ENCODE results near the gene CKAP2L. TPM values are rescaled to one million over a fixed set of nuclear protein-coding genes. Genes with fewer than 3 reads are reported as not detected.

The CKAP2L gene
- total RNA-seq, 1 donor from 2014 or later: 2.1 TPM

DNA sequence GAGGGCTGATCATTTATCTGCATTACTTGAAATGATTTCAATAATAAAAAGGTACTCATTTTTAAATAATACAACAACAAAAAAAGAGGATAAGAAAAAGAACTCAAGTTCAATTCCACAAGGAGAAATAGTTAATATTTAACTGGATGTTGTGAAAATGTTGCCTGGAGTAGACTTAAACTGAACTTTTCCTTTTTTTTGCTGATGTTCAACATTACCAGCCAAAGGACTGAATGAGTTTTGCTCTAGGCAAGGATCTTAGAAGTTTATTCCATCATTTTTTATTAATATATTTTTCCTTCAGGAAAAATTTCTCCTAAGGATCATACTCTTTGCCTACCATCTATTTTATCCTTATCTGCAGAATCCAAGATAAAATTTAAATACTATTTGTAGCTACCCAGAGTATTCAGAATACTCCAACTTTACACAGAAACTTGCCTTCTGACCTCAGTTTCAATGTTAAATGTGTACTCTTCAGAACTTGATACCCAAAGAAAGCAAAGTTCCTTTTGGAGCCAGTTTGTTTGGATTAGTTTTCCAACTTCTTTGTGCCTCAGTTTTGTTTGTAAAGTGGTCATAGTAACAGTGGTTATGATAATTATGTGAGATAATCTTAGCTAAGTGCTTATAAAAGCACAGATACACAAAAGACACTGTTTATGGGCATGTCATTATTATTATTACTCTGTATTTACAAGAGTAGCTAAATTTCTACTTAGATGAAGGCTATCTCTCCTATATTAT lies 12.8 kb downstream of the CKAP2L start:
- Histone ChIP-seq H3K4me1 (ENCODE audit: insufficient read depth, low read length) (peaks cover 7% of the 10 kb centered on the region), H3K4me3 (ENCODE audit: insufficient read depth, low read depth, low read length) (no peak overlapping the region), H3K27ac (ENCODE audit: low read depth, low read length) (no peak overlapping the region), H3K4me2 (ENCODE audit: low read length) (no peak overlapping the region), H2AFZ (ENCODE audit: low read depth, low read length) (no peak overlapping the region), H3K36me3 (ENCODE audit: insufficient read depth, low read length) (peaks cover 22% of the 10 kb centered on the region), H3K27me3 (ENCODE audit: insufficient read depth, low read length) (no peaks in the 10 kb centered on the region), H3K9ac (ENCODE audit: low read length) (no peak overlapping the region), H3K79me2 (ENCODE audit: insufficient read depth, low read length) (peaks cover 67% of the 10 kb centered on the region), H4K20me1 (ENCODE audit: insufficient read depth, low read length) (no peaks in the 10 kb centered on the region), H3K9me3 (ENCODE audit: insufficient read depth, low read depth, low read length) (no peaks in the 10 kb centered on the region)
- DNase-seq (ENCODE audit: low read depth) (no peak), FAIRE-seq (no peak)
- Mint-ChIP-seq H3K27me3 (ENCODE audit: low read depth, unreplicated experiment) (no peaks in the 10 kb centered on the region), H3K4me3 (ENCODE audit: unreplicated experiment) (no peak overlapping the region), H3K27ac (ENCODE audit: unreplicated experiment) (no peak overlapping the region), H3K36me3 (ENCODE audit: low read depth, unreplicated experiment) (no peaks in the 10 kb centered on the region), H3K4me1 (ENCODE audit: low read depth, unreplicated experiment) (peaks cover 2% of the 10 kb centered on the region), H3K9me3 (ENCODE audit: unreplicated experiment) (no peaks in the 10 kb centered on the region)
- TF ChIP-seq EZH2 (IDR thresholded peaks at IDR 0.05; ENCODE audit: insufficient read depth, low read length): no peak
- TF ChIP-seq, protein P1, sequence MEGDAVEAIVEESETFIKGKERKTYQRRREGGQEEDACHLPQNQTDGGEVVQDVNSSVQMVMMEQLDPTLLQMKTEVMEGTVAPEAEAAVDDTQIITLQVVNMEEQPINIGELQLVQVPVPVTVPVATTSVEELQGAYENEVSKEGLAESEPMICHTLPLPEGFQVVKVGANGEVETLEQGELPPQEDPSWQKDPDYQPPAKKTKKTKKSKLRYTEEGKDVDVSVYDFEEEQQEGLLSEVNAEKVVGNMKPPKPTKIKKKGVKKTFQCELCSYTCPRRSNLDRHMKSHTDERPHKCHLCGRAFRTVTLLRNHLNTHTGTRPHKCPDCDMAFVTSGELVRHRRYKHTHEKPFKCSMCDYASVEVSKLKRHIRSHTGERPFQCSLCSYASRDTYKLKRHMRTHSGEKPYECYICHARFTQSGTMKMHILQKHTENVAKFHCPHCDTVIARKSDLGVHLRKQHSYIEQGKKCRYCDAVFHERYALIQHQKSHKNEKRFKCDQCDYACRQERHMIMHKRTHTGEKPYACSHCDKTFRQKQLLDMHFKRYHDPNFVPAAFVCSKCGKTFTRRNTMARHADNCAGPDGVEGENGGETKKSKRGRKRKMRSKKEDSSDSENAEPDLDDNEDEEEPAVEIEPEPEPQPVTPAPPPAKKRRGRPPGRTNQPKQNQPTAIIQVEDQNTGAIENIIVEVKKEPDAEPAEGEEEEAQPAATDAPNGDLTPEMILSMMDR (IDR thresholded peaks at IDR 0.05; ENCODE audit: insufficient read depth, low read depth, low read length): no peak

DNA sequence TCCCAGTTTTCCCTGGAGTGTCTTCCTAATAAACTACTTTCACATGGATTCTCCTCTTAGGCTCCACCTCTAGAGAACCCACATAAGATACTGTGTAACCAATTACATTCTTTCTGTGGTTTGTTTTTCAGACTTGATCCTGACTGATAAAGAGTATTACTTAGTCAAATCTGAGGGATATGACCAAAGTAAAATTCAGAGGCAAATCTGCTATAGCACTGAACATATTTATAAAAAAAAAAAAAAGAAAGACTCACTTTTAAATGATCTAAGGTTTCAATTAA lies 13.9 kb downstream of the CKAP2L start:
- peaks cover 11% of the 10 kb centered on the region for H3K36me3 ChIP-seq (ENCODE audit: insufficient read depth, low read length)
- no peak overlapping the region for H3K27ac ChIP-seq (ENCODE audit: low read depth, low read length)
- TF ChIP-seq, protein P1 (IDR thresholded peaks at IDR 0.05; ENCODE audit: insufficient read depth, low read depth, low read length): no peak
- no peak for TF ChIP-seq EZH2 (IDR thresholded peaks at IDR 0.05; ENCODE audit: insufficient read depth, low read length)
- peak overlapping the region; percentile 34 for H3K9ac ChIP-seq (ENCODE audit: low read length)
- Mint-ChIP-seq H3K4me1 (ENCODE audit: low read depth, unreplicated experiment) (peaks cover 2% of the 10 kb centered on the region), H3K27me3 (ENCODE audit: low read depth, unreplicated experiment) (no peaks in the 10 kb centered on the region), H3K4me3 (ENCODE audit: unreplicated experiment) (no peak overlapping the region), H3K36me3 (ENCODE audit: low read depth, unreplicated experiment) (no peaks in the 10 kb centered on the region), H3K27ac (ENCODE audit: unreplicated experiment) (no peak overlapping the region), H3K9me3 (ENCODE audit: unreplicated experiment) (no peaks in the 10 kb centered on the region)
- H3K4me1 ChIP-seq (ENCODE audit: insufficient read depth, low read length): peaks cover 7% of the 10 kb centered on the region
- no peaks in the 10 kb centered on the region for H3K9me3 ChIP-seq (ENCODE audit: insufficient read depth, low read depth, low read length)
- H2AFZ ChIP-seq (ENCODE audit: low read depth, low read length): no peak overlapping the region
- FAIRE-seq (no peak), DNase-seq (ENCODE audit: low read depth) (peak; percentile 47)
- H3K79me2 ChIP-seq (ENCODE audit: insufficient read depth, low read length): peaks cover 65% of the 10 kb centered on the region
- no peak overlapping the region for H3K4me3 ChIP-seq (ENCODE audit: insufficient read depth, low read depth, low read length)
- no peaks in the 10 kb centered on the region for H4K20me1 ChIP-seq (ENCODE audit: insufficient read depth, low read length)
- no peaks in the 10 kb centered on the region for H3K27me3 ChIP-seq (ENCODE audit: insufficient read depth, low read length)
- peak overlapping the region; percentile 31 for H3K4me2 ChIP-seq (ENCODE audit: low read length)

Measured in astrocyte (in vitro differentiated cells and primary cell).